Activated naive CD4-positive, alpha-beta T cell treated with Interleukin-2 at 50 U/mL for 16 hours (primary cell): ENCODE data around the gene AZI2.

Experiments
- DNase-seq: peaks from one replicate; pipeline ENCODE4 v3.0.0-alpha.2; 2020

Gene AZI2

GRCh38 chr3:28300345-28300962 is 48.2 kb downstream of the AZI2 start:
- no peak for DNase-seq

- DNase-seq = no peak
Observed at GRCh38 chr3:28299705-28300104, 48.9 kb downstream of the AZI2 start.

- DNase-seq = no peak
Observed at GRCh38 chr3:28295898-28296490, 52.6 kb downstream of the AZI2 start.

GRCh38 chr3:28294667-28295413 is 53.8 kb downstream of the AZI2 start:
- no peak for DNase-seq

GRCh38 chr3:28292622-28293021 is 56.0 kb downstream of the AZI2 start:
- no peak for DNase-seq

GRCh38 chr3:28291577-28291976 is 57.0 kb downstream of the AZI2 start:
- no peak for DNase-seq

- no peak for DNase-seq
Observed at GRCh38 chr3:28290863-28291300, 57.7 kb downstream of the AZI2 start.

- no peak for DNase-seq
Observed at GRCh38 chr3:28287046-28287445, 61.6 kb downstream of the AZI2 start.

GRCh38 chr3:28286595-28286994 is 62.0 kb downstream of the AZI2 start:
- DNase-seq = no peak

- DNase-seq = no peak
Observed at GRCh38 chr3:28280781-28281180, 67.8 kb downstream of the AZI2 start.

GRCh38 chr3:28279770-28280169 is 68.9 kb downstream of the AZI2 start:
- DNase-seq = no peak

GRCh38 chr3:28278918-28279317 is 69.7 kb downstream of the AZI2 start:
- DNase-seq = no peak

- no peak for DNase-seq
Observed at GRCh38 chr3:28273837-28274236, 74.8 kb downstream of the AZI2 start.
